Subcutaneous abdominal adipose tissue (tissue), 5 donors: ENCODE measurements around the gene SRBD1.

Source experiments
- H3K27ac ChIP-seq: one replicate; pipeline ENCODE4 v1.7.0; 2013; ENCODE audit warnings: low read depth, mild to moderate bottlenecking, inconsistent platforms, low read length, moderate library complexity
- H3K27me3 ChIP-seq, 5 donors: one replicate each; pipeline ENCODE4 v1.7.0; 2013; ENCODE audit warnings: low read length in 5 of 5, inconsistent platforms in 1 of 5; ENCODE audit not compliant: control insufficient read depth in 5 of 5, insufficient read depth in 4 of 5
- H3K36me3 ChIP-seq, 5 donors: one replicate each; pipeline ENCODE4 v1.7.0; 2013; ENCODE audit warnings: low read length in 5 of 5; ENCODE audit not compliant: control insufficient read depth in 5 of 5, insufficient read depth in 5 of 5
- H3K4me1 ChIP-seq, 5 donors: one replicate each; pipeline ENCODE4 v1.7.0; 2013; ENCODE audit warnings: low read length in 5 of 5, mild to moderate bottlenecking in 3 of 5, moderate library complexity in 1 of 5; ENCODE audit not compliant: control insufficient read depth in 5 of 5, insufficient read depth in 5 of 5
- H3K4me3 ChIP-seq, 5 donors: one replicate each; pipeline ENCODE4 v1.7.0; 2013; ENCODE audit warnings: low read length in 5 of 5, low read depth in 1 of 5
- H3K9ac ChIP-seq, 5 donors: one replicate each; pipeline ENCODE4 v1.7.0; 2013; ENCODE audit warnings: low read length in 5 of 5, mild to moderate bottlenecking in 4 of 5, moderate library complexity in 3 of 5
- H3K9me3 ChIP-seq, 5 donors: one replicate each; pipeline ENCODE4 v1.7.0; 2013; ENCODE audit warnings: low read length in 5 of 5; ENCODE audit not compliant: control insufficient read depth in 5 of 5
- donor health status: healthy.
- donor health status: healthy.
- donor health status: healthy.
- donor health status: healthy.
- donor health status: healthy.

SRBD1 gene

GRCh38 chr2:45373534-45373933 is 237.5 kb downstream of the SRBD1 start:
- Histone ChIP-seq H3K4me3 (no peak overlapping the region), H3K9me3 (no peaks in the 10 kb centered on the region), H3K27ac (no peak overlapping the region), H3K9ac (no peak overlapping the region), H3K36me3 (no peaks in the 10 kb centered on the region), H3K4me1 (no peaks in the 10 kb centered on the region), H3K27me3 (no peaks in the 10 kb centered on the region)

GRCh38 chr2:45370369-45370768 is 240.7 kb downstream of the SRBD1 start:
- H3K9me3 ChIP-seq, result no peaks in the 10 kb centered on the region
- H3K27me3 ChIP-seq, result no peaks in the 10 kb centered on the region
- H3K4me3 ChIP-seq, result no peak overlapping the region
- no peak overlapping the region for H3K27ac ChIP-seq
- H3K4me1 ChIP-seq, result no peaks in the 10 kb centered on the region
- no peak overlapping the region for H3K9ac ChIP-seq
- no peaks in the 10 kb centered on the region for H3K36me3 ChIP-seq

DNA sequence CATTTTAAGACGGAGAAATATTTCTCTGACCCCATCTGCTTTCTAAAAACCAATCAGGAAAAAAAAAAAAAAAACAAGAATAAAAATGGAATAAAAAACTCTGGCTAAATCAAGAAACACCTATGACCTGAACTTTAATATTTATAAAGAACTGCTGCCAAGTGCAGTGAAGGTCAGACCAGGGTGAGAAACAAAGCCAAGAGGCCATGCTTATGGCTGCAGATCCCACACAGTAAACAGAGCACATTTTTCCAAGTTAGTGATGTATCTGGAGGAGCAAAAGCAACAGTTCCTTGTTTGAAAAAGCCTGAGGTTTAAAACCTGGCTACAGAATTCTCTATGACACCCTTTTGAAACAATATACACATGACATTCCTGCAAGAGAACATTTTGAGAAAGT is 242.3 kb downstream of the SRBD1 start:
- H3K27me3 ChIP-seq, result no peaks in the 10 kb centered on the region
- H3K4me1 ChIP-seq, result no peaks in the 10 kb centered on the region
- H3K9me3 ChIP-seq, result no peaks in the 10 kb centered on the region
- no peaks in the 10 kb centered on the region for H3K36me3 ChIP-seq
- H3K9ac ChIP-seq, result no peak overlapping the region
- H3K27ac ChIP-seq, result no peak overlapping the region
- no peak overlapping the region for H3K4me3 ChIP-seq

GRCh38 chr2:45361666-45362065 is 249.4 kb downstream of the SRBD1 start:
- Histone ChIP-seq H3K4me1 (no peaks in the 10 kb centered on the region), H3K27ac (no peak overlapping the region), H3K27me3 (no peaks in the 10 kb centered on the region), H3K36me3 (no peaks in the 10 kb centered on the region), H3K9ac (no peak overlapping the region), H3K4me3 (no peak overlapping the region), H3K9me3 (no peaks in the 10 kb centered on the region)

DNA sequence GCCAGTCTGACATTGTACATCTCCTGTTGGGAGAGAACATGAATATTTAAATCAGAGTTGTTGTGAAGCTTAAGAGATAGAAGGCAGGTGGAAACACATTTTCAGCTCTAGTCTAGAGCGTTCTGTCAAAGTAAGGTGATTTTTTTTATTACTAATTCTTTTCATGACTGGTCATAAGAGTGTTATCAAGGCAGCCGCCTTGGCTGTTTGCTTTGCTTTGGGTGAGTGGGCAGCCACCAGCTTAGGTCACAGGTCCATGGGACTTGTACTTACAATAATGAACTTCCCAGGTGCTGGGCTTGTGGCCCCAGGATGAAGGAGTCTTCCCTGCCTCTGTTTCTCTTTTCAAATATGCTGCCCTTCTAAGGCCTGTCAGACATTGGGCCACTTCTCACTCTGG is 256.3 kb downstream of the SRBD1 start:
- no peak overlapping the region for H3K9ac ChIP-seq
- H3K9me3 ChIP-seq, result no peaks in the 10 kb centered on the region
- H3K36me3 ChIP-seq, result no peaks in the 10 kb centered on the region
- no peaks in the 10 kb centered on the region for H3K27me3 ChIP-seq
- no peak overlapping the region for H3K27ac ChIP-seq
- no peaks in the 10 kb centered on the region for H3K4me1 ChIP-seq
- no peak overlapping the region for H3K4me3 ChIP-seq

DNA sequence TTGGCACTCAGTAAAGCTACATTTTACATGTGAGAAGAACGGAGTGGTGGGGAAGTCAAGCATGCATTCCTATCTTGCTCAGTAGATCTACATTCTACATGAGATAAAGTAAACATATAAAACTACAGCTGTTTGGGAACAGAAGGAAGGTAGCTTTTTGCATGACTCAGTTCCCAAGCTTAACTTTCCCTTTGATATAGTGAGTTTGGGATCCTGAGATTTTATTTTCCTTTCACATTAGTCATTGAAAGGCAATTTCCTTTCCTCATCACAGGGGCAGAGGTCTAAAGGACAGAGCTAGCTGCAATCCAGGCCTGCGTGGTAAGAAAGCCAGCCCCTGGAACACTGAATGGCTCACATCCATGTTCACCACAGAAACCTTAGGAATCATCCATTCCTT is 257.2 kb downstream of the SRBD1 start:
- no peaks in the 10 kb centered on the region for H3K4me1 ChIP-seq
- no peak overlapping the region for H3K27ac ChIP-seq
- no peaks in the 10 kb centered on the region for H3K36me3 ChIP-seq
- no peaks in the 10 kb centered on the region for H3K27me3 ChIP-seq
- no peak overlapping the region for H3K9ac ChIP-seq
- no peak overlapping the region for H3K4me3 ChIP-seq
- no peaks in the 10 kb centered on the region for H3K9me3 ChIP-seq

- Histone ChIP-seq H3K27ac (no peak overlapping the region), H3K9ac (no peak overlapping the region), H3K4me3 (no peak overlapping the region), H3K36me3 (no peaks in the 10 kb centered on the region), H3K27me3 (no peaks in the 10 kb centered on the region), H3K4me1 (no peaks in the 10 kb centered on the region), H3K9me3 (no peaks in the 10 kb centered on the region)
Measured at GRCh38 chr2:45352506-45352905, 258.6 kb downstream of the SRBD1 start.

DNA sequence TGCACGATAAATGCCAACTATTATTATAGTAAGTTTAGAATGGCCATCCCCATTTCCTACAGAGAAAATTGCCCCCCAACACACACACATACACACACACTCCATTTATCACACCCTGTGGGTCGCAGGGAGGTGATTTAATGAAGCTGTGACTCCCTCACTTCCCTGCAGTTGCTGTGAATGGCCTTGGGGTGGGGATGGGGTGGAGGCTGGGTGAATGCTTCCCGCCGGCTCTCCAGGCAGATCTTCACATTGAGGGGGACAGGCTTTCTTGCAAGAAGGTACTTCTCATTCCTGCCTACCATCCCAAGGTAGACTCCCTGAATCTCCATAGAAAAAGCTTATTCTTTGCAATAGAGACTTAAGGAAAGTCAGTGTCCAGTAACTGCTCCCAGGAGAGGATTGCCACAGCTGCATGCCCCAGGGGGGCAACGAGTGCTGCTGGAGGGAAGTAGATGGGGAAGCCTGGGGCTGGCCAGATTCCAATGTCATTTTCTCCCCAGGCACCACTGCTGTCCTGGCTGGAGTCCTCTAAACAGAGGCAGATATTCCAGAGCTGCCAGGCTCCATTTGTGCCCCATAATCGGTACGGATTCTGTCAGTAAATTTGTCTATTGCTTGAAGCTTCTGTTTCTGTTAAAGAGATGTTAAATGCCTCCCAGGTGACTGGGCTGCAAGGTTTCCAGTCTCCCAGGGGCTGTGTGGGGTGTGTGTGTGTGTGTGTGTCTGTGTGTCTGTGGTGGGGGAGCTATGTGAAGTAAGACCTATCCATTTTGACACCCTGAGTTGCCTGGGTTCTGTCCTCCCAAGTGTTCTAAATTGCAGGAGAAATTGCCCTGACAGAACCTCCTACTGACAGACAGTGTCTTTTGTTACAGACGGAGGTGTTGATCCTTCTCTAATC is 265.5 kb downstream of the SRBD1 start:
- no peak overlapping the region for H3K9ac ChIP-seq
- no peaks in the 10 kb centered on the region for H3K36me3 ChIP-seq
- H3K27ac ChIP-seq, result no peak overlapping the region
- no peaks in the 10 kb centered on the region for H3K4me1 ChIP-seq
- no peaks in the 10 kb centered on the region for H3K9me3 ChIP-seq
- H3K4me3 ChIP-seq, result no peak overlapping the region
- peaks cover 0 to 8% (median 0%) of the 10 kb centered on the region in 5 donors for H3K27me3 ChIP-seq

DNA sequence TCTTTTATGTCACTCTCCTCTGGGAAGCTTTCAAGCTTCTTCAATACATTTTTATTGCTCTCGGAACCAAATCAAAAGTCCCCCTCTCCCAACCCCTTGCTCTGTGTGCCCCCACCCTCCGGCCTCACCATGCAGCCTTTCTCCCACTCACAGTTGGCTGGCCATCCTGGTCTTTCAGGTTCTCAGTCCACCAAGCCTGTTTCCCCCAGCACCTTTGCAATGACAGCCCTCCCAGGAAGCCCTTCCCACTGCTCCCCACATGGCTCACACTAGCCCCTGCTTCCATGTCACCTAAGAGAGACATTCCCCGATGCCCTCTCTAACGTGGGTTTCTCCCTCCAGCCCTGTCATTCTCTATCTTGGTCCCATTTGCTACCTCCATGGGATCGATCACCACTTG is 266.6 kb downstream of the SRBD1 start:
- Histone ChIP-seq H3K27me3 (peaks cover 0 to 10% (median 4%) of the 10 kb centered on the region in 5 donors), H3K4me1 (no peaks in the 10 kb centered on the region), H3K9me3 (no peaks in the 10 kb centered on the region), H3K4me3 (no peak overlapping the region), H3K9ac (no peak overlapping the region), H3K27ac (no peak overlapping the region), H3K36me3 (no peaks in the 10 kb centered on the region)

DNA sequence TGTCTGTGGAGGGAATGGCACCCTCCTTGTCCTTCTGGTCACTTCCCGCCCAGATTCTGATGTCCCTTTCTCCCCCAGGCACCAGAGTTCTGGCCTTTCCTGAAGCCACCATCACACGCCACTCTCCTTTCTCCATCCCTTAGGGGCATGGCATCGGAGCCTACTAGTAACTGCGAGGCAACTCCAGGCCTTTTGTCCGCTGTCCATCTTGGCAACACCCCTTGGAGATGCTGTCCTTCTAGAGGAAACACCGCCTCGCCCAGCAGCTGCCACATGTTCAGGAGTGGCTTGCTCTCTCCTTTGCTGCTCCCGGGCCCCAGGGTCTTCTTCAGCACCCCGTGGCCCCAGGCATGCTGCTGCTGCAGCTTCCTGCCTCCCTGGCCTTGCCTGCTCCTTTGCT is 267.0 kb downstream of the SRBD1 start:
- Histone ChIP-seq H3K27me3 (peaks cover 0 to 12% (median 5%) of the 10 kb centered on the region in 5 donors), H3K9me3 (no peaks in the 10 kb centered on the region), H3K9ac (no peak overlapping the region), H3K4me1 (no peaks in the 10 kb centered on the region), H3K27ac (no peak overlapping the region), H3K4me3 (no peak overlapping the region), H3K36me3 (no peaks in the 10 kb centered on the region)
